Measurements from ENCODE around the gene PDE11A.

- TF ChIP-seq POLR2A (IDR thresholded peaks at IDR 0.05; ENCODE audit: low read depth, low read length) (no peak), POLR2AphosphoS5 (IDR thresholded peaks at IDR 0.05; ENCODE audit: low read depth, low read length) (no peak), TAF1 (IDR thresholded peaks at IDR 0.05; ENCODE audit: borderline replicate concordance, low read depth, low read length) (no peak)
These were observed 129.8 kb downstream of the PDE11A start for GRCh38 chr2:177942731-177943130.

Measured in GM12892 (cell line).